ENCODE results near the gene ZNF428. TPM values are rescaled to one million over a fixed set of nuclear protein-coding genes. Genes with fewer than 3 reads are reported as not detected.
A peak's percentile ranks its signal among the peaks of the same experiment; 100 is the strongest.

The ZNF428 gene
- total RNA-seq, 1 donor: 37.3 TPM

GRCh38 chr19:43598445-43599240 is 20.8 kb downstream of the ZNF428 start:
- TF ChIP-seq, protein P1, sequence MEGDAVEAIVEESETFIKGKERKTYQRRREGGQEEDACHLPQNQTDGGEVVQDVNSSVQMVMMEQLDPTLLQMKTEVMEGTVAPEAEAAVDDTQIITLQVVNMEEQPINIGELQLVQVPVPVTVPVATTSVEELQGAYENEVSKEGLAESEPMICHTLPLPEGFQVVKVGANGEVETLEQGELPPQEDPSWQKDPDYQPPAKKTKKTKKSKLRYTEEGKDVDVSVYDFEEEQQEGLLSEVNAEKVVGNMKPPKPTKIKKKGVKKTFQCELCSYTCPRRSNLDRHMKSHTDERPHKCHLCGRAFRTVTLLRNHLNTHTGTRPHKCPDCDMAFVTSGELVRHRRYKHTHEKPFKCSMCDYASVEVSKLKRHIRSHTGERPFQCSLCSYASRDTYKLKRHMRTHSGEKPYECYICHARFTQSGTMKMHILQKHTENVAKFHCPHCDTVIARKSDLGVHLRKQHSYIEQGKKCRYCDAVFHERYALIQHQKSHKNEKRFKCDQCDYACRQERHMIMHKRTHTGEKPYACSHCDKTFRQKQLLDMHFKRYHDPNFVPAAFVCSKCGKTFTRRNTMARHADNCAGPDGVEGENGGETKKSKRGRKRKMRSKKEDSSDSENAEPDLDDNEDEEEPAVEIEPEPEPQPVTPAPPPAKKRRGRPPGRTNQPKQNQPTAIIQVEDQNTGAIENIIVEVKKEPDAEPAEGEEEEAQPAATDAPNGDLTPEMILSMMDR (IDR thresholded peaks at IDR 0.05; ENCODE audit: extremely low read depth, low read depth, low read length): no peak
- peaks cover 22% of the 10 kb centered on the region for H3K36me3 ChIP-seq (ENCODE audit: insufficient read depth, low read length)
- H3K79me2 ChIP-seq (ENCODE audit: insufficient read depth, low read length): peaks cover 51% of the 10 kb centered on the region
- H3K27ac ChIP-seq (ENCODE audit: low read depth, low read length): no peak overlapping the region
- H2AFZ ChIP-seq (ENCODE audit: low read length): no peak overlapping the region
- peaks cover 25% of the 10 kb centered on the region for H3K4me1 ChIP-seq (ENCODE audit: insufficient read depth, low read length)
- no peaks in the 10 kb centered on the region for H3K27me3 ChIP-seq (ENCODE audit: insufficient read depth, low read length)
- H3K9me3 ChIP-seq (ENCODE audit: low read depth, low read length): no peaks in the 10 kb centered on the region
- DNase-seq (ENCODE audit: insufficient read length, low spot score, missing footprints): peak; percentile 21
- H3K4me3 ChIP-seq (ENCODE audit: insufficient read depth, low read length): no peak overlapping the region
- peak overlapping the region; percentile 96 for H3K4me2 ChIP-seq (ENCODE audit: insufficient read depth, low read length)
- peaks cover 12% of the 10 kb centered on the region for H4K20me1 ChIP-seq (ENCODE audit: insufficient read depth, low read length)

DNA sequence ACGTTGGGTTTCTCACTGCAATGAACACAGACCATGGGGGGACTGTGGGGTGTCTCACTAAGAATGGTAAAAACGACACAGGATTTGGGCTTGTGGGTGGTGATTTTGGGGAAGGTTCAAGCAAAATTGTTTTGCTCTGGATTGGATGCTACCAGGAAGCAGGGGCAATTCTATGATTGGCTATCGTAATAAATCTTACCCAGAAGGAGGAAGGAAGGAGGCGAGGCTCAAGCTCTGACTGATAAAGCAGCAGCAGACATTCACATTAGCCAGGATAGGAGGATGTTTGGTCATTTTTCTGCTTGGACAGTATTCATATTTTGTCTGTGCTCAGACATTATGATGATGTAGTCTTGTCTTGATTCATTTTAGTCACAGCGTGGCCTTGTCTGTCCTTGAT is 21.6 kb downstream of the ZNF428 start:
- H2AFZ ChIP-seq (ENCODE audit: low read length): no peak overlapping the region
- H3K4me3 ChIP-seq (ENCODE audit: insufficient read depth, low read length): peak overlapping the region; percentile 85
- H3K27ac ChIP-seq (ENCODE audit: low read depth, low read length): peak overlapping the region; percentile 99
- peaks cover 59% of the 10 kb centered on the region for H3K79me2 ChIP-seq (ENCODE audit: insufficient read depth, low read length)
- H3K27me3 ChIP-seq (ENCODE audit: insufficient read depth, low read length): no peaks in the 10 kb centered on the region
- peaks cover 30% of the 10 kb centered on the region for H3K36me3 ChIP-seq (ENCODE audit: insufficient read depth, low read length)
- peaks cover 26% of the 10 kb centered on the region for H3K4me1 ChIP-seq (ENCODE audit: insufficient read depth, low read length)
- peak; percentile 48 for DNase-seq (ENCODE audit: insufficient read length, low spot score, missing footprints)
- no peaks in the 10 kb centered on the region for H3K9me3 ChIP-seq (ENCODE audit: low read depth, low read length)
- peaks cover 12% of the 10 kb centered on the region for H4K20me1 ChIP-seq (ENCODE audit: insufficient read depth, low read length)
- TF ChIP-seq, protein P1 (IDR thresholded peaks at IDR 0.05; ENCODE audit: extremely low read depth, low read depth, low read length): no peak
- H3K4me2 ChIP-seq (ENCODE audit: insufficient read depth, low read length): peak overlapping the region; percentile 96

DNA sequence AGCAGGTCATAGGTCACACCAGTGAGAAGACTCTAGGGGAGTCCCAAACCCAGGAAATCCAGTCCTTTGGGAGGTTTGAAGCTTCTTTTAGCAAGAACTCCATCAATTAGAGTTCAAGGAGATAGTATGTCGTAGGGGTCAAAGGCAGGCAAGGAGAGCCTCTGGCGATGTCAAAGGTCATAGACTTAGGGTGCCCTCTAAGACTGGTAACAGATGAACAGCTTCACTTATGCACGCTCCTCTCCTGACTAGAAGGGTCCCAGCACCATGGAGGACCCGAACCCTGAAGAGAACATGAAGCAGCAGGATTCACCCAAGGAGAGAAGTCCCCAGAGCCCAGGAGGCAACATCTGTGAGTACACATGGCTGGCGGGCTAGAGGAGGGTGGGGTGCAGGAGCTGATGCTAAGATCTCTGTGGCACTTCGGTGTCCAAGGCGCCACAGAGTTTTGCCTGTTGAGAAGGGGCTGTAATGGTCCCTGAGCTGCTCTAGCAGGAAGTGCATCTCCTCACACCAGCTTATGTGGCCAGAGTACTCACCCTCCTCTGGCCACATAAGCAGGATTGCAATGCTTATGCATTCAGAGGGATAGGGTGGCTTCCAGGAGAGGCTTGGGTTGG is 22.5 kb downstream of the ZNF428 start:
- no peaks in the 10 kb centered on the region for H3K9me3 ChIP-seq (ENCODE audit: low read depth, low read length)
- H2AFZ ChIP-seq (ENCODE audit: low read length): peak overlapping the region; percentile 92
- H3K4me1 ChIP-seq (ENCODE audit: insufficient read depth, low read length): peaks cover 26% of the 10 kb centered on the region
- H3K4me3 ChIP-seq (ENCODE audit: insufficient read depth, low read length): peak overlapping the region; percentile 85
- TF ChIP-seq, protein P1 (IDR thresholded peaks at IDR 0.05; ENCODE audit: extremely low read depth, low read depth, low read length): no peak
- peaks cover 37% of the 10 kb centered on the region for H3K36me3 ChIP-seq (ENCODE audit: insufficient read depth, low read length)
- peak; percentile 81 for DNase-seq (ENCODE audit: insufficient read length, low spot score, missing footprints)
- peaks cover 17% of the 10 kb centered on the region for H4K20me1 ChIP-seq (ENCODE audit: insufficient read depth, low read length)
- H3K27me3 ChIP-seq (ENCODE audit: insufficient read depth, low read length): no peaks in the 10 kb centered on the region
- peak overlapping the region; percentile 99 for H3K27ac ChIP-seq (ENCODE audit: low read depth, low read length)
- peaks cover 68% of the 10 kb centered on the region for H3K79me2 ChIP-seq (ENCODE audit: insufficient read depth, low read length)
- H3K4me2 ChIP-seq (ENCODE audit: insufficient read depth, low read length): peak overlapping the region; percentile 96
